B cell (primary cell): ENCODE data around the gene CFAP210. TPM values are rescaled to one million over a fixed set of nuclear protein-coding genes. Genes with fewer than 3 reads are reported as not detected.
"Not testable (repeated sequence)": the region's sequence is repeated elsewhere in the genome, so short reads cannot be mapped to it uniquely, and the experiment has no call there.

Source experiments
- ATAC-seq: fragments of 200-7000 bp; cut with Tn5 transposase; one replicate; pipeline ENCODE4 v1.10.0; 2021; ENCODE audit warnings: low read depth, mild to moderate bottlenecking, moderate number of reproducible peaks, moderate library complexity
- CTCF ChIA-PET: fragments of 350-600 bp; sonication (Branson Sonifier 250); formaldehyde crosslinking; loops from one replicate; lab custom pipeline; 2021; ENCODE audit warnings: antibody characterized with exemption, inconsistent platforms; lab: Charles Lee
- POLR2A ChIA-PET: fragments of 350-600 bp; sonication (Branson Sonifier 250); formaldehyde crosslinking; loops from one replicate; lab custom pipeline; 2021; ENCODE audit warnings: antibody characterized with exemption; lab: Charles Lee
- DNase-seq: peaks from one replicate; pipeline ENCODE4 v3.0.0; 2013
- H2AFZ ChIP-seq: 2 replicates; pipeline ENCODE4 v1.6.1; 2012; ENCODE audit warnings: mild to moderate bottlenecking, low read depth, low read length; ENCODE audit not compliant: insufficient read depth, poor library complexity, severe bottlenecking
- H3K27ac ChIP-seq, 2 donors: 1 replicate in 1 of 2; 2 replicates in 1 of 2; pipeline ENCODE4 v1.5.1; 2012 to 2013; ENCODE audit warnings: low read length in 2 of 2, mild to moderate bottlenecking in 2 of 2, moderate library complexity in 1 of 2
- H3K27me3 ChIP-seq, 4 experiments: fragments of 200-600 bp in 1 of 4; sonication (generic) in 1 of 4; replicated peaks in 1 of 4; 1 replicate in 2 of 4; 2 replicates in 2 of 4; pipeline versions ENCODE4 v1.6.1 to v1.7.0; 2013 to 2016; ENCODE audit warnings: low read length in 3 of 4, mild to moderate bottlenecking in 2 of 4, mixed read lengths in 1 of 4, moderate library complexity in 1 of 4; ENCODE audit not compliant: insufficient read depth in 4 of 4, control insufficient read depth in 3 of 4; ENCODE audit errors: control extremely low read depth in 1 of 4
- H3K36me3 ChIP-seq, 2 experiments: replicated peaks in 1 of 2; 1 replicate in 1 of 2; 2 replicates in 1 of 2; pipeline versions ENCODE4 v1.6.1 to v1.7.1; 2013; ENCODE audit warnings: low read length in 1 of 2; ENCODE audit not compliant: insufficient read depth in 2 of 2, control insufficient read depth in 1 of 2; ENCODE audit errors: control extremely low read depth in 1 of 2, extremely low read depth in 1 of 2
- H3K4me1 ChIP-seq, 2 donors: fragments of 200-600 bp in 1 of 2; sonication (generic) in 1 of 2; 1 replicate in 1 of 2; 2 replicates in 1 of 2; pipeline versions ENCODE4 v1.5.1 to v1.6.1; 2013 to 2017; ENCODE audit warnings: low read length in 2 of 2; ENCODE audit not compliant: control insufficient read depth in 2 of 2, insufficient read depth in 2 of 2
- H3K4me2 ChIP-seq: replicated peaks from 2 replicates; pipeline ENCODE3; 2012; ENCODE audit warnings: mild to moderate bottlenecking, low read depth, low read length; ENCODE audit not compliant: poor library complexity, severe bottlenecking
- H3K4me3 ChIP-seq, 5 experiments: fragments of 200-600 bp in 1 of 5; sonication (generic) in 1 of 5; 1 replicate in 3 of 5; 2 replicates in 2 of 5; pipeline versions ENCODE4 v1.5.1 to v1.7.0; 2011 to 2016; ENCODE audit warnings: low read length in 4 of 5, mild to moderate bottlenecking in 4 of 5, low read depth in 2 of 5, control low read depth in 1 of 5, moderate library complexity in 1 of 5; ENCODE audit not compliant: insufficient read depth in 1 of 5; ENCODE audit errors: control extremely low read depth in 1 of 5, extremely low read depth in 1 of 5
- H3K79me2 ChIP-seq: fragments of 200-600 bp; sonication (generic); one replicate; pipeline ENCODE4 v1.6.0; 2016; ENCODE audit warnings: low read length; ENCODE audit not compliant: control insufficient read depth, insufficient read depth
- H3K9ac ChIP-seq: fragments of 200-600 bp; sonication (generic); 2 replicates; pipeline ENCODE4 v1.6.1; 2017; ENCODE audit warnings: mild to moderate bottlenecking, low read length, moderate library complexity
- H3K9me3 ChIP-seq, 3 donors: one replicate each; pipeline versions ENCODE4 v1.6.1 to v1.7.1; 2013; ENCODE audit warnings: low read length in 2 of 3; ENCODE audit not compliant: control insufficient read depth in 2 of 3, insufficient read depth in 1 of 3; ENCODE audit errors: control extremely low read depth in 1 of 3
- H4K20me1 ChIP-seq: 2 replicates; pipeline ENCODE4 v1.6.0; 2012; ENCODE audit warnings: mild to moderate bottlenecking, low read length; ENCODE audit not compliant: insufficient read depth, control insufficient read depth, poor library complexity, severe bottlenecking
- H3K27ac Mint-ChIP-seq: one replicate; pipeline ENCODE4 v1.8.0; 2021; ENCODE audit warnings: mixed read lengths
- H3K27me3 Mint-ChIP-seq: one replicate; pipeline ENCODE4 v1.8.0; 2021; ENCODE audit warnings: mixed read lengths
- H3K4me1 Mint-ChIP-seq: one replicate; pipeline ENCODE4 v1.8.0; 2021; ENCODE audit warnings: mixed read lengths
- H3K4me3 Mint-ChIP-seq: one replicate; pipeline ENCODE4 v1.8.0; 2021; ENCODE audit warnings: mixed read lengths
- H3K9me3 Mint-ChIP-seq: one replicate; pipeline ENCODE4 v1.8.0; 2022; ENCODE audit warnings: mixed read lengths; ENCODE audit not compliant: insufficient read depth
- CTCF ChIP-seq: fragments of 200-600 bp; IDR thresholded peaks from one replicate; pipeline ENCODE4 v1.8.0; 2022; ENCODE audit warnings: antibody characterized with exemption, mild to moderate bottlenecking
- EZH2 ChIP-seq: IDR thresholded peaks from 2 replicates; pipeline ENCODE4 v1.6.1; 2012; ENCODE audit warnings: borderline replicate concordance, low read depth, mild to moderate bottlenecking, moderate library complexity, low read length; ENCODE audit not compliant: insufficient read depth, poor library complexity, severe bottlenecking
- WGBS: methylation state at CpG from one replicate; pipeline ENCODE4 v1.1.5; 2013; ENCODE audit warnings: missing lambda C conversion rate; ENCODE audit not compliant: insufficient coverage; 5-methylcytosine and 5-hydroxymethylcytosine counted together
- intact Hi-C: fragments of 100-400 bp; cut with micrococcal nuclease; formaldehyde crosslinking; loops from one replicate; pipeline ENCODE4 v1.10.0; 2022
- polyA plus RNA-seq: library from polyadenylated mRNA; depleted of rRNA; stranded (reverse); fragments of >200 nt; gene quantifications from 2 replicates; pipeline ENCODE4 v1.2.3, GENCODE V29; 2012
- total RNA-seq, 2 donors: library from RNA; stranded (reverse); fragments of 120-200 nt in 1 of 2; gene quantifications; 1 replicate in 1 of 2; 2 replicates in 1 of 2; pipeline versions ENCODE4 v1.2.3 to v1.2.4, GENCODE V29; 2013 to 2022

Gene CFAP210
- total and polyA plus RNA-seq, 2 donors (not counting 1 experiment from before 2014, with no cell fraction given), result not detected

GRCh38 chr2:169704160-169704708 lies 10.0 kb upstream of the CFAP210 start:
- Histone ChIP-seq H3K27me3 (no peaks in the 10 kb centered on the region), H3K36me3 (no peaks in the 10 kb centered on the region), H2AFZ (no peak overlapping the region), H3K9ac (no peak overlapping the region), H3K79me2 (no peaks in the 10 kb centered on the region), H3K4me1 (no peaks in the 10 kb centered on the region), H4K20me1 (no peaks in the 10 kb centered on the region), H3K4me3 (no peak overlapping the region), H3K9me3 (peaks cover 0 to 3% (median 0%) of the 10 kb centered on the region in 3 donors), H3K4me2 (no peak overlapping the region), H3K27ac (no peak overlapping the region)
- no peaks in the 10 kb centered on the region for H3K4me1 Mint-ChIP-seq
- DNase-seq (no peak), ATAC-seq (no peak)
- TF ChIP-seq EZH2, result no peak
- no peak for TF ChIP-seq CTCF
- H3K27ac Mint-ChIP-seq, result no peak overlapping the region
- no peaks in the 10 kb centered on the region for H3K27me3 Mint-ChIP-seq
- no peak overlapping the region for H3K4me3 Mint-ChIP-seq
- intact Hi-C loops, result no loop called here
- CTCF ChIA-PET, result interaction anchor here (0.6 to 0.7 kb wide), 2 partner anchors 51 to 175 kb away, joined by 3 read pairs; no protein-coding TSS in a partner anchor
- POLR2A ChIA-PET, result interaction anchor here (0.8 kb wide), 1 partner anchor 1729 kb away, joined by 4 read pairs; the partner anchor contains the start of gene METTL8
- no peaks in the 10 kb centered on the region for H3K9me3 Mint-ChIP-seq
- WGBS, result no CpG with 5 or more reads among the region's 1 CpG

- 100% methylated on average over 1 of the region's 3 CpGs for WGBS
- no peak for DNase-seq
- no peaks in the 10 kb centered on the region for H3K4me1 Mint-ChIP-seq
- intact Hi-C loops, result no loop called here
- H3K9me3 ChIP-seq, result peaks cover 0 to 3% (median 0%) of the 10 kb centered on the region in 3 donors
- CTCF ChIA-PET, result no interaction called here
- no peaks in the 10 kb centered on the region for H3K27me3 Mint-ChIP-seq
- H3K4me3 ChIP-seq, result no peak overlapping the region
- no peak overlapping the region for H3K27ac ChIP-seq
- TF ChIP-seq CTCF, result no peak
- no peaks in the 10 kb centered on the region for H4K20me1 ChIP-seq
- H3K9ac ChIP-seq, result no peak overlapping the region
- no peaks in the 10 kb centered on the region for H3K27me3 ChIP-seq
- H3K27ac Mint-ChIP-seq, result no peak overlapping the region
- H3K9me3 Mint-ChIP-seq, result no peaks in the 10 kb centered on the region
- POLR2A ChIA-PET, result no interaction called here
- no peaks in the 10 kb centered on the region for H3K79me2 ChIP-seq
- no peaks in the 10 kb centered on the region for H3K4me1 ChIP-seq
- no peak overlapping the region for H2AFZ ChIP-seq
- no peak overlapping the region for H3K4me2 ChIP-seq
- no peak overlapping the region for H3K4me3 Mint-ChIP-seq
- no peak for ATAC-seq
- H3K36me3 ChIP-seq, result no peaks in the 10 kb centered on the region
Measured at GRCh38 chr2:169702996-169703395, 8.8 kb upstream of the CFAP210 start.

DNA sequence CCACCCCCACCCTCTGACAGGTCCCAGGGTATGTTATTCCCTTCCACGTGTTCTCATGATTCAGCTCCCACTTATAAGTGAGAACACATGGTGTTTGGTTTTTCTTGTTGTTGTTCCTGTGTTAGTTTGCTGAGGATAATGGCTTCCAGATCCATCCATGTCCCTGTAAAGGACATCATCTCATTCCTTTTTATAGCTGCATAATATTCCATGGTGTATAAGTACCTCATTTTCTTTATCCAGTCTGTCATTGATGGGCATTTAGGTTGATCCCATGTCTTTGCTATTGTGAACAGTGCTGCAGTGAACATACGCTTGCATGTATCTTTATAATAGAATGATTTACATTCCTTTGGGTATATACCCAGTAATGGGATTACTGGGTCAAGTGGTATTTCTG lies 5.0 kb upstream of the CFAP210 start:
- H3K27me3 Mint-ChIP-seq, POLR2A ChIA-PET, H3K4me3 ChIP-seq, H3K4me2 ChIP-seq, H3K9me3 ChIP-seq, H3K4me1 ChIP-seq, intact Hi-C loops, DNase-seq, H3K27ac ChIP-seq, H4K20me1 ChIP-seq, H3K27me3 ChIP-seq, H3K27ac Mint-ChIP-seq, CTCF ChIA-PET, H3K79me2 ChIP-seq, H2AFZ ChIP-seq, H3K9ac ChIP-seq, ATAC-seq, H3K9me3 Mint-ChIP-seq, H3K4me1 Mint-ChIP-seq, H3K36me3 ChIP-seq, H3K4me3 Mint-ChIP-seq: not testable (repeated sequence)
- WGBS, result no CpG with 5 or more reads among the region's 2 CpGs
